Measurements from ENCODE around the gene RNF212B. TPM values are rescaled to one million over a fixed set of nuclear protein-coding genes. Genes with fewer than 3 reads are reported as not detected.

Gene RNF212B
- total and polyA plus RNA-seq, 2 of the 13 experiments (the other 11 are each of a cell fraction or from before 2014, with no cell fraction given) = 0.05 TPM; not detected in 1

DNA sequence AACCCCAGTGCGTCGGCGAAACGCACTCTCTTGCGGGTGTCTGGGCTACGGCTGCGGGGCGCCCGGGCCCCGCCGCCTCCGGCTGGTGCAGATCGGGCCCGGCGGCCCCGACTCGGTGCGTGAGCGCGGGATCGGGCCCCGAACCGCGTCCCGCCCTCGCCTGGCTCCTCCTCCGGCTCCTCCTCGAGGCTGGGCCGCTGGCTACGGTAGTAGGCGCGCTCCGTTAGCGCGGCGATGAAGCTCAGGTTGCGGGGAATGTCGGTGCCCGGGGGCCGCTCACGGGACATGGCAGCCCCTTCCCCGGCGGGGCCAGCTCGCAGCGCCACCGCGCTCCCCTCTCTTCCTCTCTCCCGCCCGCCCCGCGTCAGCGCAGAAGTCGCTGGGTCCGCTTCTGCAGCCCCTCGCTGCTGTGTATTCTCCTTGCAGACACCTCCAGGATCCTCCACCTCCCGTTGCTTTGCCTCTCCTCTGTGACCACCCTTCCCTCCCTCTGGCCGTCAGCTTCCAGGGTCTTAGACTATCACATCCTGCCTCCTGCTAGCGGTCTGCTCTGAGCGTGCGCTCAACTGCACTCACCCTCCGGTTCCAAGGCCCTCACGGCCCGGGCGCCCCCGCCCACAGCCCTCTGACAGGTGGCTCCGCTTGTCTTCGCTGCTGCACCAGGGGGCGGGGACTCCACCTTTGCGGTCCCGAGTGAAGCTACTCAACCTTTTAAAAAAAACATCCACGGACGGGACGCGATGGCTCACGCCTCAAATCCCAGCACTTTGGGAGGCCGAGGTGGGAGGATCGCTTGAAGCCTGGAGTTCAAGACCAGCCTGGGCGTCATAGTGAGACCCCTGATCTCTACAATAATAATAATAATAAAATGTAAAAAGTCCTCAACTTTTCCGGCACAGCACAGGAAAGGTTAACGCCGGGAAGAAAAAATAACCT is 64.8 kb downstream of the RNF212B start, which contains the start of gene PPP1R3E (continued):
- TF ChIP-seq NCOA1 (CRISPR knock-in tag; IDR thresholded peaks at IDR 0.05) (no peak), ZNF20 (CRISPR knock-in tag; IDR thresholded peaks at IDR 0.05) (peak; percentile 17; the same call in 1 of the 2 replicates), FOXP1 (IDR thresholded peaks at IDR 0.05) (no peak), FOXP1 (CRISPR knock-in tag; IDR thresholded peaks at IDR 0.05) (no peak), TGIF2 (CRISPR knock-in tag; IDR thresholded peaks at IDR 0.05) (peak; percentile 93), GATA4 (IDR thresholded peaks at IDR 0.05; ENCODE audit: borderline replicate concordance, low read depth) (peak; percentile 75), EED (CRISPR knock-in tag; IDR thresholded peaks at IDR 0.05) (peak; percentile 81; the same call in 1 of the 2 replicates), ZFP90 (CRISPR knock-in tag; IDR thresholded peaks at IDR 0.05; ENCODE audit: borderline replicate concordance) (peak; percentile 29), ZNF224 (CRISPR knock-in tag; IDR thresholded peaks at IDR 0.05) (peak; percentile 5; the same call in 1 of the 2 replicates), FOSL2 (CRISPR knock-in tag; IDR thresholded peaks at IDR 0.05) (peak; percentile 52; the same call in 1 of the 2 replicates), ISX (CRISPR knock-in tag; conservative IDR thresholded peaks at IDR 0.05) (peak; percentile 20), SCMH1 (CRISPR knock-in tag; IDR thresholded peaks at IDR 0.05; ENCODE audit: borderline replicate concordance) (no peak), ZBTB43 (CRISPR knock-in tag; conservative IDR thresholded peaks at IDR 0.05) (0 out of 2 replicates have a peak, but pooled peaks have one; percentile 55), CBX1 (IDR thresholded peaks at IDR 0.05; ENCODE audit: low read depth) (peak; percentile 73), TRIM24 (CRISPR knock-in tag; IDR thresholded peaks at IDR 0.05) (no peak), ZSCAN22 (CRISPR knock-in tag; IDR thresholded peaks at IDR 0.05) (peak; percentile 16; the same call in 1 of the 2 replicates), ZBTB8A (CRISPR knock-in tag; IDR thresholded peaks at IDR 0.05; ENCODE audit: borderline replicate concordance, low read depth) (0 out of 2 replicates have a peak, but pooled peaks have one; percentile 91), TAF1 (CRISPR knock-in tag; IDR thresholded peaks at IDR 0.05) (peak; percentile 49; the same call in 1 of the 2 replicates), TSC22D2 (CRISPR knock-in tag; IDR thresholded peaks at IDR 0.05; ENCODE audit: borderline replicate concordance) (peak; percentile 86), KLF6 (CRISPR knock-in tag; IDR thresholded peaks at IDR 0.05) (no peak), ZMYM2 (CRISPR knock-in tag; IDR thresholded peaks at IDR 0.05) (peak; percentile 96), SMAD9 (CRISPR knock-in tag; IDR thresholded peaks at IDR 0.05) (0 out of 2 replicates have a peak, but pooled peaks have one; percentile 89), ERF (CRISPR knock-in tag; IDR thresholded peaks at IDR 0.05) (peak; percentile 86), ZC3H4 (CRISPR knock-in tag; IDR thresholded peaks at IDR 0.05; ENCODE audit: borderline replicate concordance) (peak; percentile 81; the same call in 1 of the 2 replicates)
- TF ChIP-seq, protein P1, sequence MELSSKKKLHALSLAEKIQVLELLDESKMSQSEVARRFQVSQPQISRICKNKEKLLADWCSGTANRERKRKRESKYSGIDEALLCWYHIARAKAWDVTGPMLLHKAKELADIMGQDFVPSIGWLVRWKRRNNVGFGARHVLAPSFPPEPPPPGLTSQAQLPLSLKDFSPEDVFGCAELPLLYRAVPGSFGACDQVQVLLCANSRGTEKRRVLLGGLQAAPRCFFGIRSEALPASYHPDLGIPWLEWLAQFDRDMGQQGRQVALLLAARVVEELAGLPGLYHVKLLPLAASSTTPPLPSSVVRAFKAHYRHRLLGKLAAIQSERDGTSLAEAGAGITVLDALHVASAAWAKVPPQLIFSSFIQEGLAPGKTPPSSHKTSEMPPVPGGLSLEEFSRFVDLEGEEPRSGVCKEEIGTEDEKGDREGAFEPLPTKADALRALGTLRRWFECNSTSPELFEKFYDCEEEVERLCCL (CRISPR knock-in tag; IDR thresholded peaks at IDR 0.05; ENCODE audit: borderline replicate concordance) = peak; percentile 93; the same call in 1 of the 2 replicates
- TF ChIP-seq, protein P2, sequence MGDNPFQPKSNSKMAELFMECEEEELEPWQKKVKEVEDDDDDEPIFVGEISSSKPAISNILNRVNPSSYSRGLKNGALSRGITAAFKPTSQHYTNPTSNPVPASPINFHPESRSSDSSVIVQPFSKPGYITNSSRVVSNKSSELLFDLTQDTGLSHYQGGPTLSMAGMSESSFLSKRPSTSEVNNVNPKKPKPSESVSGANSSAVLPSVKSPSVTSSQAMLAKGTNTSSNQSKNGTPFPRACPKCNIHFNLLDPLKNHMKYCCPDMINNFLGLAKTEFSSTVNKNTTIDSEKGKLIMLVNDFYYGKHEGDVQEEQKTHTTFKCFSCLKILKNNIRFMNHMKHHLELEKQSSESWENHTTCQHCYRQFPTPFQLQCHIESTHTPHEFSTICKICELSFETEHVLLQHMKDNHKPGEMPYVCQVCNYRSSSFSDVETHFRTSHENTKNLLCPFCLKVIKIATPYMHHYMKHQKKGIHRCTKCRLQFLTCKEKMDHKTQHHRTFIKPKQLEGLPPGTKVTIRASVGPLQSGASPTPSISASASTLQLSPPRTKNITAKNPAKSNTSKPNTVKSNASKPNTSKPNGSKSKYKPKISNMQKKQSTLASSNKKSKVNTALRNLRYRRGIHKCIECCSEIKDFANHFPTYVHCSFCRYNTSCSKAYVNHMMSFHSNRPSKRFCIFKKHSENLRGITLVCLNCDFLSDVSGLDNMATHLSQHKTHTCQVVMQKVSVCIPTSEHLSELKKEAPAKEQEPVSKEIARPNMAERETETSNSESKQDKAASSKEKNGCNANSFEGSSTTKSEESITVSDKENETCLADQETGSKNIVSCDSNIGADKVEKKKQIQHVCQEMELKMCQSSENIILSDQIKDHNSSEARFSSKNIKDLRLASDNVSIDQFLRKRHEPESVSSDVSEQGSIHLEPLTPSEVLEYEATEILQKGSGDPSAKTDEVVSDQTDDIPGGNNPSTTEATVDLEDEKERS (CRISPR knock-in tag; IDR thresholded peaks at IDR 0.05) = peak; percentile 89; the same call in 1 of the 2 replicates

Measured in HepG2 (cell line).